Erythroblast (primary cell): Measurements from ENCODE around the gene COMMD2.

Experiments
- DNase-seq, 2 experiments: peaks; one replicate each; lab custom pipeline; 2025; lab: John Stamatoyannopoulos, UW
- GATA1 ChIP-seq: IDR thresholded peaks from 2 replicates; pipeline ENCODE4 v1.6.1; 2011; ENCODE audit warnings: low read depth, mild to moderate bottlenecking, control low read depth, low read length, moderate library complexity
- POLR2A ChIP-seq: IDR thresholded peaks from 2 replicates; pipeline ENCODE4 v1.6.1; 2011; ENCODE audit warnings: mild to moderate bottlenecking, low read length

Gene COMMD2

GRCh38 chr3:149702691-149703441 is 49.4 kb downstream of the COMMD2 start:
- DNase-seq: no peak
- no peak for TF ChIP-seq GATA1
- TF ChIP-seq POLR2A: no peak

GRCh38 chr3:149701977-149702350 is 50.3 kb downstream of the COMMD2 start:
- no peak for TF ChIP-seq GATA1
- TF ChIP-seq POLR2A: no peak
- no peak for DNase-seq

GRCh38 chr3:149701206-149701976 is 50.9 kb downstream of the COMMD2 start:
- TF ChIP-seq POLR2A (no peak), GATA1 (no peak)
- DNase-seq: no peak
